ENCODE measurements around the gene CD84. TPM values are rescaled to one million over a fixed set of nuclear protein-coding genes. Genes with fewer than 3 reads are reported as not detected.

Gene CD84
- total RNA-seq, 4 donors from 2014 or later: 2.4 to 12.0 (median 6.2) TPM

- no peaks in the 10 kb centered on the region for H3K4me1 ChIP-seq
- no peaks in the 10 kb centered on the region for H3K36me3 ChIP-seq
- no peaks in the 10 kb centered on the region for H3K27me3 ChIP-seq
- peaks cover 0 to 8% (median 0%) of the 10 kb centered on the region in 4 donors for H3K9me3 ChIP-seq
- no peak overlapping the region for H3K4me3 ChIP-seq
- no peak overlapping the region for H3K27ac ChIP-seq
- no peak for DNase-seq (ENCODE audit: low spot score in 2 of 2)
- WGBS, 2 donors: 80 to 87% methylated on average over 4 of the region's 4 CpGs
- TF ChIP-seq POLR2A (IDR thresholded peaks at IDR 0.05): no peak
- no peak for TF ChIP-seq CTCF (IDR thresholded peaks at IDR 0.05)
- TF ChIP-seq EP300 (IDR thresholded peaks at IDR 0.05): no peak
Measured at GRCh38 chr1:160558660-160559380, 20.5 kb downstream of the CD84 start.

- Histone ChIP-seq H3K4me1 (no peaks in the 10 kb centered on the region), H3K36me3 (no peaks in the 10 kb centered on the region), H3K27me3 (no peaks in the 10 kb centered on the region), H3K4me3 (no peak overlapping the region), H3K9me3 (no peaks in the 10 kb centered on the region), H3K27ac (no peak overlapping the region)
- DNase-seq (ENCODE audit: low spot score in 2 of 2): no peak
- 72 to 75% methylated on average over 4 of the region's 4 CpGs for WGBS, 2 donors
- no peak for TF ChIP-seq CTCF (IDR thresholded peaks at IDR 0.05)
- no peak for TF ChIP-seq EP300 (IDR thresholded peaks at IDR 0.05)
- TF ChIP-seq POLR2A (IDR thresholded peaks at IDR 0.05): no peak
Measured at GRCh38 chr1:160553778-160554177, 25.5 kb downstream of the CD84 start.

- WGBS, 2 donors: 75 to 87% methylated on average over 2 of the region's 2 CpGs
- TF ChIP-seq EP300 (IDR thresholded peaks at IDR 0.05) (no peak), POLR2A (IDR thresholded peaks at IDR 0.05) (no peak), CTCF (IDR thresholded peaks at IDR 0.05) (no peak)
- no peaks in the 10 kb centered on the region for H3K9me3 ChIP-seq
- H3K27me3 ChIP-seq: no peaks in the 10 kb centered on the region
- H3K4me1 ChIP-seq: no peaks in the 10 kb centered on the region
- H3K4me3 ChIP-seq: no peak overlapping the region
- H3K36me3 ChIP-seq: no peaks in the 10 kb centered on the region
- no peak for DNase-seq (ENCODE audit: low spot score in 2 of 2)
- no peak overlapping the region for H3K27ac ChIP-seq
Measured at GRCh38 chr1:160552425-160552824, 26.9 kb downstream of the CD84 start.

GRCh38 chr1:160550572-160551034 lies 28.7 kb downstream of the CD84 start:
- H3K27me3 ChIP-seq: no peaks in the 10 kb centered on the region
- no peaks in the 10 kb centered on the region for H3K9me3 ChIP-seq
- H3K4me1 ChIP-seq: no peaks in the 10 kb centered on the region
- no peaks in the 10 kb centered on the region for H3K36me3 ChIP-seq
- TF ChIP-seq POLR2A (IDR thresholded peaks at IDR 0.05) (no peak), CTCF (IDR thresholded peaks at IDR 0.05) (no peak), EP300 (IDR thresholded peaks at IDR 0.05) (no peak)
- H3K4me3 ChIP-seq: no peak overlapping the region
- no peak overlapping the region for H3K27ac ChIP-seq
- 65 to 73% methylated on average over 5 to 6 of the region's 6 CpGs for WGBS, 2 donors
- DNase-seq (ENCODE audit: low spot score in 2 of 2): no peak

GRCh38 chr1:160549665-160550006 lies 29.7 kb downstream of the CD84 start:
- no peak for TF ChIP-seq CTCF (IDR thresholded peaks at IDR 0.05)
- TF ChIP-seq EP300 (IDR thresholded peaks at IDR 0.05): no peak
- no peak for TF ChIP-seq POLR2A (IDR thresholded peaks at IDR 0.05)
- H3K27me3 ChIP-seq: no peaks in the 10 kb centered on the region
- H3K9me3 ChIP-seq: no peaks in the 10 kb centered on the region
- no peaks in the 10 kb centered on the region for H3K4me1 ChIP-seq
- no peak for DNase-seq (ENCODE audit: low spot score in 2 of 2)
- H3K36me3 ChIP-seq: no peaks in the 10 kb centered on the region
- H3K4me3 ChIP-seq: no peak overlapping the region
- no peak overlapping the region for H3K27ac ChIP-seq
- 85 to 90% methylated on average over 3 of the region's 3 CpGs for WGBS, 2 donors
